ENCODE results near the gene METTL5. TPM values are rescaled to one million over a fixed set of nuclear protein-coding genes. Genes with fewer than 3 reads are reported as not detected.

Gene METTL5
- total and polyA plus RNA-seq, 9 of the 15 experiments (the other 6 are each of a cell fraction or from before 2014, with no cell fraction given), result 149 to 471 (median 224) TPM

DNA sequence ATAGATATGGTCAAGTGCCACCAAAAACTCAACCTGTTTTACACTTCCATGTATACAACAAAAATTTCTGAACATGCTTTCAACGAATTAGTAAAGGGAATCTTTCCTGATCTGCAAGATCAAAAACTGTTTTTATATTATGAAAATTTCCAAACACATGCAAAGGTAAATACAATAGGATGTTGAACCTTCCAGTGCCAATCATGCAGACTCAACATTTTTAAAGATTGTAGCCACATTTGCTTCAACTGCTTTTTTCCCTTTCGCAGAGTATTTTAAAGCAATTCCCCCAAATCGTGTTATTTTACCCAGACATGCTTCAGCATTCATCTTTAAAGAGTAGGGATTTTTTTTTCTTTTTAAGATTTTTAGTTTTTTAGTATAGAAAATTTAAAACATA, 42.9 kb upstream of the METTL5 start:
- FAIRE-seq, result peak; percentile 15
- WGBS (ENCODE audit: insufficient coverage, low coverage, missing lambda C conversion rate), result 33% methylated on average over 3 of the region's 3 CpGs
- H3K27me3 ChIP-seq (ENCODE audit: control insufficient read depth in 2 of 2, insufficient read depth in 2 of 2, low read length in 2 of 2), result no peaks in the 10 kb centered on the region
- TF ChIP-seq ZNF184 (CRISPR knock-in tag; IDR thresholded peaks at IDR 0.05) (no peak), FOXM1 (IDR thresholded peaks at IDR 0.05; ENCODE audit: low read depth) (no peak), FOXM1 (CRISPR knock-in tag; IDR thresholded peaks at IDR 0.05; ENCODE audit: low read depth) (no peak), ZNF408 (CRISPR knock-in tag; IDR thresholded peaks at IDR 0.05; ENCODE audit: low read depth) (no peak), ETS2 (tag; IDR thresholded peaks at IDR 0.05; ENCODE audit: borderline replicate concordance, poor library complexity, severe bottlenecking) (no peak), MAFK (IDR thresholded peaks at IDR 0.05; ENCODE audit: low read length) (0 out of 2 replicates have a peak, but pooled peaks have one; percentile 10), MAFG (tag; conservative IDR thresholded peaks at IDR 0.05) (peak; percentile 40; the same call in 1 of the 2 replicates)
- TF ChIP-seq, protein P1, sequence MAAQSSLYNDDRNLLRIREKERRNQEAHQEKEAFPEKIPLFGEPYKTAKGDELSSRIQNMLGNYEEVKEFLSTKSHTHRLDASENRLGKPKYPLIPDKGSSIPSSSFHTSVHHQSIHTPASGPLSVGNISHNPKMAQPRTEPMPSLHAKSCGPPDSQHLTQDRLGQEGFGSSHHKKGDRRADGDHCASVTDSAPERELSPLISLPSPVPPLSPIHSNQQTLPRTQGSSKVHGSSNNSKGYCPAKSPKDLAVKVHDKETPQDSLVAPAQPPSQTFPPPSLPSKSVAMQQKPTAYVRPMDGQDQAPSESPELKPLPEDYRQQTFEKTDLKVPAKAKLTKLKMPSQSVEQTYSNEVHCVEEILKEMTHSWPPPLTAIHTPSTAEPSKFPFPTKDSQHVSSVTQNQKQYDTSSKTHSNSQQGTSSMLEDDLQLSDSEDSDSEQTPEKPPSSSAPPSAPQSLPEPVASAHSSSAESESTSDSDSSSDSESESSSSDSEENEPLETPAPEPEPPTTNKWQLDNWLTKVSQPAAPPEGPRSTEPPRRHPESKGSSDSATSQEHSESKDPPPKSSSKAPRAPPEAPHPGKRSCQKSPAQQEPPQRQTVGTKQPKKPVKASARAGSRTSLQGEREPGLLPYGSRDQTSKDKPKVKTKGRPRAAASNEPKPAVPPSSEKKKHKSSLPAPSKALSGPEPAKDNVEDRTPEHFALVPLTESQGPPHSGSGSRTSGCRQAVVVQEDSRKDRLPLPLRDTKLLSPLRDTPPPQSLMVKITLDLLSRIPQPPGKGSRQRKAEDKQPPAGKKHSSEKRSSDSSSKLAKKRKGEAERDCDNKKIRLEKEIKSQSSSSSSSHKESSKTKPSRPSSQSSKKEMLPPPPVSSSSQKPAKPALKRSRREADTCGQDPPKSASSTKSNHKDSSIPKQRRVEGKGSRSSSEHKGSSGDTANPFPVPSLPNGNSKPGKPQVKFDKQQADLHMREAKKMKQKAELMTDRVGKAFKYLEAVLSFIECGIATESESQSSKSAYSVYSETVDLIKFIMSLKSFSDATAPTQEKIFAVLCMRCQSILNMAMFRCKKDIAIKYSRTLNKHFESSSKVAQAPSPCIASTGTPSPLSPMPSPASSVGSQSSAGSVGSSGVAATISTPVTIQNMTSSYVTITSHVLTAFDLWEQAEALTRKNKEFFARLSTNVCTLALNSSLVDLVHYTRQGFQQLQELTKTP (IDR thresholded peaks at IDR 0.05; ENCODE audit: low read depth in 1 of 2, partially characterized antibody in 2 of 2), result no peak
- TF ChIP-seq, protein P2, sequence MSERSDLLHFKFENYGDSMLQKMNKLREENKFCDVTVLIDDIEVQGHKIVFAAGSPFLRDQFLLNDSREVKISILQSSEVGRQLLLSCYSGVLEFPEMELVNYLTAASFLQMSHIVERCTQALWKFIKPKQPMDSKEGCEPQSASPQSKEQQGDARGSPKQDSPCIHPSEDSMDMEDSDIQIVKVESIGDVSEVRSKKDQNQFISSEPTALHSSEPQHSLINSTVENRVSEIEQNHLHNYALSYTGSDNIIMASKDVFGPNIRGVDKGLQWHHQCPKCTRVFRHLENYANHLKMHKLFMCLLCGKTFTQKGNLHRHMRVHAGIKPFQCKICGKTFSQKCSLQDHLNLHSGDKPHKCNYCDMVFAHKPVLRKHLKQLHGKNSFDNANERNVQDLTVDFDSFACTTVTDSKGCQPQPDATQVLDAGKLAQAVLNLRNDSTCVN (CRISPR knock-in tag; IDR thresholded peaks at IDR 0.05), result no peak
- TF ChIP-seq, protein P3, sequence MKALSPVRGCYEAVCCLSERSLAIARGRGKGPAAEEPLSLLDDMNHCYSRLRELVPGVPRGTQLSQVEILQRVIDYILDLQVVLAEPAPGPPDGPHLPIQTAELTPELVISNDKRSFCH (CRISPR knock-in tag; IDR thresholded peaks at IDR 0.05), result no peak
- TF ChIP-seq, protein P3 (tag; IDR thresholded peaks at IDR 0.05), result no peak
- TF ChIP-seq, protein P4, sequence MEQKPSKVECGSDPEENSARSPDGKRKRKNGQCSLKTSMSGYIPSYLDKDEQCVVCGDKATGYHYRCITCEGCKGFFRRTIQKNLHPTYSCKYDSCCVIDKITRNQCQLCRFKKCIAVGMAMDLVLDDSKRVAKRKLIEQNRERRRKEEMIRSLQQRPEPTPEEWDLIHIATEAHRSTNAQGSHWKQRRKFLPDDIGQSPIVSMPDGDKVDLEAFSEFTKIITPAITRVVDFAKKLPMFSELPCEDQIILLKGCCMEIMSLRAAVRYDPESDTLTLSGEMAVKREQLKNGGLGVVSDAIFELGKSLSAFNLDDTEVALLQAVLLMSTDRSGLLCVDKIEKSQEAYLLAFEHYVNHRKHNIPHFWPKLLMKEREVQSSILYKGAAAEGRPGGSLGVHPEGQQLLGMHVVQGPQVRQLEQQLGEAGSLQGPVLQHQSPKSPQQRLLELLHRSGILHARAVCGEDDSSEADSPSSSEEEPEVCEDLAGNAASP (IDR thresholded peaks at IDR 0.05), result no peak

More for the DNA sequence above, 42.9 kb upstream of the METTL5 start:
- no peaks in the 10 kb centered on the region for H3K9me3 ChIP-seq (replicated peaks; ENCODE audit: control insufficient read depth, insufficient read depth, low read depth, low read length)
- H3K4me3 ChIP-seq, result no peak overlapping the region
- H3K4me1 ChIP-seq (replicated peaks in 1 of 2; ENCODE audit: control insufficient read depth in 2 of 2, insufficient read depth in 2 of 2, low read length in 2 of 2), result peaks cover 3 to 6% of the 10 kb centered on the region in 2 experiments; a peak in 4 of 5 replicates
- 0 out of 3 replicates have a peak, but pooled peaks cover 4% of the 10 kb centered on the region for H3K36me3 ChIP-seq (ENCODE audit: control insufficient read depth, insufficient read depth, low read length)
- no peak overlapping the region for H2AFZ ChIP-seq (ENCODE audit: low read depth, low read length)
- intact Hi-C loops (cut with micrococcal nuclease) (no loop called here), in situ Hi-C loops (cut with MboI) (no loop called here)
- H3K4me2 ChIP-seq (ENCODE audit: insufficient read depth, low read length), result no peak overlapping the region
- H4K20me1 ChIP-seq (replicated peaks; ENCODE audit: control insufficient read depth, insufficient read depth, low read length), result no peaks in the 10 kb centered on the region
- CTCF ChIA-PET (ENCODE audit: low intra/inter-chr PET ratio), result no interaction called here
- peaks cover 83% of the 10 kb centered on the region for H3K79me2 ChIP-seq (ENCODE audit: control insufficient read depth, insufficient read depth, low read length)
- BruUV-seq (replicated peaks), result no TSS peak
- POLR2A ChIA-PET, result interaction anchor here (0.8 to 1.5 kb wide), 7 partner anchors 10 to 55 kb away, joined by 3 to 8 read pairs (median 5); partner anchors contain the start of gene UBR3
- DNase-seq (ENCODE audit: extremely low read depth in 1 of 4, low spot score in 3 of 4) (no peak), ATAC-seq (no peak)
- no peaks in the 10 kb centered on the region for H3K9me1 ChIP-seq (ENCODE audit: control insufficient read depth, insufficient read depth, low read length)
- H3K27ac ChIP-seq (ENCODE audit: extremely low read depth, low read depth, low read length), result peak overlapping the region; percentile 83; the same call in 1 of the 3 replicates
- H3K9ac ChIP-seq (ENCODE audit: insufficient read depth in 1 of 2, low read depth in 2 of 2, low read length in 2 of 2), result peak overlapping the region in 1 of 2 experiments; percentile 71; a peak in 1 of 4 replicates

Measured in K562 (cell line).